ENCODE measurements around the gene ATP7A. TPM values are rescaled to one million over a fixed set of nuclear protein-coding genes. Genes with fewer than 3 reads are reported as not detected.

The ATP7A gene
- total RNA-seq, 2 donors from 2014 or later = 7.3 to 9.9 TPM

DNA sequence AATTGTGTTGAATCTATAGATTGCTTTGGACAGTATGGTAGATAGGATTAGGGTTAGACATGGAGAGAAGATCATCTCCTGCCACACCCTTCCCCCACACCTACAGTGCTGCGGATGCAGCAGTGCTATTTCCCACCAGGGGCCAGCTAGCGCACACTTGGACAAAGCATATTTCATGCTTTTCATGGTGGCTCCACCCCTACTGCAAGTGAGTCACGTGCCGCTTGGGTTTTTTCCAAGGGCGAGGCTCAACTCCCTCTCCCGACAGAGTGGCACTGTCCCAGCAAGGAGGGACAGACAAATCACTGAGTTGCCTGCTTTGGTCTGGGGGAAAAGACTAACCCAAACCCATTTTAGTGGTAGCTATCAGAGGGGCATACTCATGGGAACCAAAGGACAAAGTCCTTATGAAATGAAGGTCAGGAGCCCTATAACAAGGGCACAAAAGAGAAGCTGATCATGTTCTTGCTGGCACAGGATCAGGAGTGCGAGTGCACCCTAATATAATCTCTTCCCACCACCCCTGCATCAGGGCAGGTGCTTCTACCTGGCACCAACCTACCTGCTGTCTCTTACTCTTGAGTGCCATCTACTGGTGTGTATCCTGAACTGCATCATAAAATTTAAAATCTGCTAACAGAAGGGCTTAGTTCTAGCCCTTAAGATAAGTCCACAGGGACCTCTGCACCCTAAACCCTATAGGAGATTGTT, 114.0 kb downstream of the ATP7A start:
- intact Hi-C loops (cut with DNase I) = no loop called here
- TF ChIP-seq POLR2A (IDR thresholded peaks at IDR 0.05) = no peak
- TF ChIP-seq, protein P1, sequence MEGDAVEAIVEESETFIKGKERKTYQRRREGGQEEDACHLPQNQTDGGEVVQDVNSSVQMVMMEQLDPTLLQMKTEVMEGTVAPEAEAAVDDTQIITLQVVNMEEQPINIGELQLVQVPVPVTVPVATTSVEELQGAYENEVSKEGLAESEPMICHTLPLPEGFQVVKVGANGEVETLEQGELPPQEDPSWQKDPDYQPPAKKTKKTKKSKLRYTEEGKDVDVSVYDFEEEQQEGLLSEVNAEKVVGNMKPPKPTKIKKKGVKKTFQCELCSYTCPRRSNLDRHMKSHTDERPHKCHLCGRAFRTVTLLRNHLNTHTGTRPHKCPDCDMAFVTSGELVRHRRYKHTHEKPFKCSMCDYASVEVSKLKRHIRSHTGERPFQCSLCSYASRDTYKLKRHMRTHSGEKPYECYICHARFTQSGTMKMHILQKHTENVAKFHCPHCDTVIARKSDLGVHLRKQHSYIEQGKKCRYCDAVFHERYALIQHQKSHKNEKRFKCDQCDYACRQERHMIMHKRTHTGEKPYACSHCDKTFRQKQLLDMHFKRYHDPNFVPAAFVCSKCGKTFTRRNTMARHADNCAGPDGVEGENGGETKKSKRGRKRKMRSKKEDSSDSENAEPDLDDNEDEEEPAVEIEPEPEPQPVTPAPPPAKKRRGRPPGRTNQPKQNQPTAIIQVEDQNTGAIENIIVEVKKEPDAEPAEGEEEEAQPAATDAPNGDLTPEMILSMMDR (IDR thresholded peaks at IDR 0.05) = peak; percentile 40 to 66 (median 57)
- Histone ChIP-seq H3K4me1 (peaks cover 16% of the 10 kb centered on the region), H3K27ac (peak overlapping the region in 3 of 4 donors; percentile 4 to 62 (median 45)), H3K9me3 (no peaks in the 10 kb centered on the region), H3K4me3 (no peak overlapping the region), H3K36me3 (replicated peaks in 1 of 2; ENCODE audit: insufficient read depth in 1 of 2, low read depth in 2 of 2) (no peaks in the 10 kb centered on the region), H3K27me3 (no peaks in the 10 kb centered on the region)
- 30 to 38% methylated on average over 2 to 7 of the region's 7 CpGs for WGBS, 2 donors
- peak; percentile 73 to 82 (median 76) for DNase-seq
- peak; percentile 77 for ATAC-seq

DNA sequence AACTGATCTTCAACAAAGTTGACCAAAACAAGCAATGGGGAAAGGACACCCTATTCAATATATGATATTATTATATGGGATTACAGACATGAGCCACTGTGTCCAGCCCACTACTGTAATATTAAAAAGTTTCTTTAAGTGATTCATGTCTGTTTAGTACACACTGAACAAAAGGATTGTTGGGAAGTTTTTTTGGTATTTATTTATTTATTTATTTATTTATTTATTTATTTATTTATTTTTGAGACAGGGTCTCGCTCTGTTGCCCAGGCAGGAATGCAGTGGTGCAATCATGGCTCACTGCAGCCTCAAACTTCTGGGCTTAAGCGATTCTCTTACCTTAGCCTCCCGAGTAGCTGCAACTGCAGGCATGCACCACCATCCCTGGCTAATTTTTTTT, 117.3 kb downstream of the ATP7A start:
- no peaks in the 10 kb centered on the region for H3K27me3 ChIP-seq
- DNase-seq (no peak), ATAC-seq (no peak)
- H3K4me1 ChIP-seq = peaks cover 9% of the 10 kb centered on the region
- intact Hi-C loops (cut with DNase I) = no loop called here
- H3K9me3 ChIP-seq = no peaks in the 10 kb centered on the region
- H3K4me3 ChIP-seq = no peak overlapping the region
- H3K36me3 ChIP-seq (replicated peaks in 1 of 2; ENCODE audit: insufficient read depth in 1 of 2, low read depth in 2 of 2) = no peaks in the 10 kb centered on the region
- TF ChIP-seq POLR2A (IDR thresholded peaks at IDR 0.05) = no peak
- TF ChIP-seq, protein P1 (IDR thresholded peaks at IDR 0.05) = no peak
- 92 to 100% methylated on average over 3 of the region's 3 CpGs for WGBS, 2 donors
- H3K27ac ChIP-seq = no peak overlapping the region

DNA sequence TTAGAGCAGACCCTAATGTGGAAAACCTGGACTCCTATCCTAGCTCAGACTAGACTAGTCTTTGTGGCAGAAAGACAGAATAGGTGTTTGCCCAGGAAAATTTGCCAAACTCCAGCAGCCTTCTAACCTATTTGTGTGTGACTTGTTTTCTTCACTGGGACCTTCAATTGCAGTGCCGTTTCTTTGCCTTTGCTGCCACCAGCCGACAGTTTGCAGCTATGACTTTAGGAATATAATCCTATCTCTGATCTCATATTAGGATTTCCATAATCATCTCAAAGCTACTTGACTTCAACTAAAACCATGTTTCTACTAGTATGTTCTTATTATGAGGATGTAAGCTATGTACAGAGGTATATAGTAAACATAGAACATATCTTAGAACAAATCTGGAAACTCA, 119.2 kb downstream of the ATP7A start:
- intact Hi-C loops (cut with DNase I) = no loop called here
- Histone ChIP-seq H3K4me3 (no peak overlapping the region), H3K4me1 (peaks cover 4% of the 10 kb centered on the region), H3K9me3 (no peaks in the 10 kb centered on the region), H3K36me3 (replicated peaks in 1 of 2; ENCODE audit: insufficient read depth in 1 of 2, low read depth in 2 of 2) (no peaks in the 10 kb centered on the region), H3K27me3 (no peaks in the 10 kb centered on the region), H3K27ac (no peak overlapping the region)
- ATAC-seq = no peak
- no peak for TF ChIP-seq POLR2A (IDR thresholded peaks at IDR 0.05)
- TF ChIP-seq, protein P1 (IDR thresholded peaks at IDR 0.05) = peak; percentile 16 to 68 (median 53)
- peak; percentile 18 to 52 (median 30) for DNase-seq
- WGBS, 2 donors = 24 to 31% methylated on average over 2 of the region's 2 CpGs

DNA sequence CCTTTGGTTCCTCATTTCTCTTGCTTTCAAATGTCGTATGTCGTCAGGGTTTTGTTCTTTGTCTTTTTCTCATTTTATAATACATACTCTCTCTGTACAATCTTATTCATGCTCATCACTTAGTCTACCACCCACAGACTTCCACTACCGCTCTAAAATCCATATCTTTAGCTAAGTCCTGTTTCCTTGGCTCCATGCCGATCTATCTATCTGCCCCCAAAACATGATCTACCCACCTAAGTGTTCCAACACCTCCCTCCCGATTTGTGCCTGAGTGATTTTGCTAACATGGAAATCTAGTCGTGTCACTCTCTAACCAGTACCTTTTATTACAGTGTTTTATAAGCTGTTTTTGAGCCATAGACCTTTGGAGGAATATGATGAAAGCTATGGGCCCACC, 124.6 kb downstream of the ATP7A start:
- ATAC-seq (no peak), DNase-seq (no peak)
- Histone ChIP-seq H3K4me3 (no peak overlapping the region), H3K4me1 (no peaks in the 10 kb centered on the region), H3K27ac (no peak overlapping the region), H3K9me3 (no peaks in the 10 kb centered on the region), H3K27me3 (no peaks in the 10 kb centered on the region), H3K36me3 (replicated peaks in 1 of 2; ENCODE audit: insufficient read depth in 1 of 2, low read depth in 2 of 2) (no peaks in the 10 kb centered on the region)
- 89 to 91% methylated on average over 6 of the region's 6 CpGs for WGBS, 2 donors
- intact Hi-C loops (cut with DNase I) = no loop called here
- no peak for TF ChIP-seq POLR2A (IDR thresholded peaks at IDR 0.05)
- TF ChIP-seq, protein P1 (IDR thresholded peaks at IDR 0.05) = no peak

DNA sequence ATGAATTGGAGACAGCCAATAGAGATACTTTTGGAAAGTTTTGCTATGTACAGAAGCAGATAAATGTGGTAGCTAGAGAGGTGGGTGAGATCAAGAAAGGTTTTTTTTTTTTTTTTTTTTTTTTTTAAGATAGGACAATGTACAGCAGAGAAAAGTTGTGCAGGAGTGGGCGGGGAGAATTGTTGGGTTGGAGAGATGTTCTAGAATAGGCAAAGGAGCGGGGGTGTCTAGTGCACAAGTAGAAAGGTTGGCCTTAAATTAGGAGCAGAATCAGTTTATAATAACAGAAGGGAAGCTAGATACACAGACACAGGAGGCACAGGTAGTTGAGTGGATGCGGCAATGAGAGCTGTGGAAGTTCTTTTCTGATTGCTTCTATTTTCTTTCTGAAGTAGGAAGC, 127.4 kb downstream of the ATP7A start:
- Histone ChIP-seq H3K4me1 (no peaks in the 10 kb centered on the region), H3K9me3 (no peaks in the 10 kb centered on the region), H3K36me3 (replicated peaks in 1 of 2; ENCODE audit: insufficient read depth in 1 of 2, low read depth in 2 of 2) (no peaks in the 10 kb centered on the region), H3K27ac (no peak overlapping the region), H3K27me3 (no peaks in the 10 kb centered on the region), H3K4me3 (no peak overlapping the region)
- WGBS, 2 donors = 97 to 100% methylated on average over 2 to 3 of the region's 3 CpGs
- TF ChIP-seq, protein P1 (IDR thresholded peaks at IDR 0.05) = no peak
- no peak for TF ChIP-seq POLR2A (IDR thresholded peaks at IDR 0.05)
- DNase-seq (no peak), ATAC-seq (no peak)
- intact Hi-C loops (cut with DNase I) = no loop called here
